ENCODE measurements around the gene KIF7. TPM values are rescaled to one million over a fixed set of nuclear protein-coding genes. Genes with fewer than 3 reads are reported as not detected.

Gene KIF7
- total RNA-seq, 4 donors from 2014 or later: 0.79 to 1.9 (median 1.8) TPM

DNA sequence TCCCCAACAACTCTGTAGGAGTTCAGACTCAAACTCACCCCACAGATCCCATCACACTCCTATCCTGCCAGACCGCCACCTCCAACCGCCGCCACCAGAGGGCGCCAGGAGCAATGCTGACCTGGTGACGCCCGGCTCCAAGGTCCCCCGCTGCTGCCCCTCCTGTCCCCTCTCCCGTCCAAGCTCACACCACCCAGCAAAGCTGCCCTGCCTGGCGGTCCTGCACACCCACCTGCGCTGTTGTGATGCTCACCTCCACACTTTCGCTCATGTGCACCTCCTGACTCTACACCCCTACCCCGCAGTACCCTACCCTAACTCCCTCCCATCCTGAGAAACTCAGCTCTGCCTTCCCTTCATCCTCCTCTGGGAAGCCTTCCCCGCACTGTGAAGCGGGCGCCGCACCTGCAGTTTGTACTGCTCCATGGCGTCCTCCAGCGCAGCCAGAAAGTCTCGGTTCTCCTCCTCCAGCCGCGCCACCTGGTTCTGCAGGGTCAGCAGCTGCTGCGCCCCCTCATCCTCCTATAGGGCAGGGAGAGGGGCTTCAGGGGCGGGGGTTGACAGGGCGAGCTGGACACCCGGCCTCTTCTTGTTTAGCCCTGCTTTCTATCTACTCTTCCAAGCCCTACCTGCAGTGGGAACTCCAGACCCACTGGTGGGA is 7.9 kb downstream of the KIF7 start:
- 60% methylated on average over 24 of the region's 25 CpGs for WGBS
- H3K36me3 ChIP-seq: peaks cover 8% of the 10 kb centered on the region
- TF ChIP-seq CTCF (IDR thresholded peaks at IDR 0.05) (peak; percentile 33 to 91), POLR2A (IDR thresholded peaks at IDR 0.05) (no peak), POLR2AphosphoS5 (IDR thresholded peaks at IDR 0.05) (no peak), EP300 (IDR thresholded peaks at IDR 0.05) (no peak)
- peak; percentile 81 to 84 for DNase-seq (ENCODE audit: low spot score in 2 of 2)
- no peak overlapping the region for H3K27ac ChIP-seq
- H3K9me3 ChIP-seq: no peaks in the 10 kb centered on the region
- no peak overlapping the region for H3K4me3 ChIP-seq
- no peaks in the 10 kb centered on the region for H3K27me3 ChIP-seq
- H3K4me1 ChIP-seq: peaks cover 3% of the 10 kb centered on the region

DNA sequence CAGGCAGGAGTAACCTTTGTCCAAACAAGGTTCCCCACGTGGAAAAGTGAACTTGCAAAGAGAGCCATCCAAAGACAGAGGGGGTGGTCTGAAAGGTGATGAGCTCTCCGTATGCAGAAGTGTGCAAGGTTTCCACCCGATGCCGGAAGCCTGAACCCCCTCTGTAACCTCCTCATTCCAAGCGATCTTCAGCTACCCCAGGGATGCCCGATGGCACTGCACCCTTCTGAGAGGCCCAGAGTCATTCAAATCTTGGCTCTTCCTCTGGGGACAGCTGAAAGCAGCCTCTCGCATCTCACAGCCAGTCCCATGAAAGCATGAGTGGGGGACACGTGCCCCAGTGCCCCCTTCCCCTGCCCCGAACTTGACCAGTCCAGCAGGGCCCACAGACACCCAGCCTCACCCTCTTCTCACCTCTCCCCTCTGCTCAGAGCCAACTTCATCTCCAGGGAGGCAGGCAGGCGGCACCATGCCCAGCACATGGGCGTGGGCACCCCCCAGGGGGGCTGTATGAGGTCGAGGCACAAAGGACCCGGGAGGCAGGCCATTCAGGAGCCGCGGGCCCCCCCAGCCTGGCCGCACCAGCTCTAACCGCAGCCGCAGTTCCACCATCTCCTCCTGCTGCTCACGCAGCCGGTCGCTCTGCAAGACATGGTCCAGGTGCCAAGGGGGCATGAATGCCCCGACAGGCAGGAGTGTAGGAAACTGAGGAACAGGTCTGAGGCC is 8.7 kb downstream of the KIF7 start:
- H3K9me3 ChIP-seq: no peaks in the 10 kb centered on the region
- peak; percentile 66 to 71 for DNase-seq (ENCODE audit: low spot score in 2 of 2)

GRCh38 chr15:89645680-89646079 is 9.6 kb downstream of the KIF7 start:
- H3K4me3 ChIP-seq: no peak overlapping the region
- peaks cover 16% of the 10 kb centered on the region for H3K36me3 ChIP-seq
- H3K4me1 ChIP-seq: peaks cover 3% of the 10 kb centered on the region
- H3K27ac ChIP-seq: no peak overlapping the region
- DNase-seq (ENCODE audit: low spot score in 2 of 2): peak; percentile 54 to 65
- no peaks in the 10 kb centered on the region for H3K27me3 ChIP-seq
- WGBS: 89% methylated on average over 6 of the region's 8 CpGs
- no peaks in the 10 kb centered on the region for H3K9me3 ChIP-seq
- TF ChIP-seq CTCF (IDR thresholded peaks at IDR 0.05) (no peak), POLR2AphosphoS5 (IDR thresholded peaks at IDR 0.05) (no peak), EP300 (IDR thresholded peaks at IDR 0.05) (no peak), POLR2A (IDR thresholded peaks at IDR 0.05) (no peak)

More for the DNA sequence above, 8.7 kb downstream of the KIF7 start:
- 81% methylated on average over 17 of the region's 22 CpGs for WGBS
- H3K4me1 ChIP-seq: peaks cover 3% of the 10 kb centered on the region
- no peak overlapping the region for H3K4me3 ChIP-seq
- H3K36me3 ChIP-seq: peaks cover 15% of the 10 kb centered on the region
- no peaks in the 10 kb centered on the region for H3K27me3 ChIP-seq
- TF ChIP-seq POLR2AphosphoS5 (IDR thresholded peaks at IDR 0.05): no peak
- no peak for TF ChIP-seq EP300 (IDR thresholded peaks at IDR 0.05)
- no peak for TF ChIP-seq CTCF (IDR thresholded peaks at IDR 0.05)
- no peak for TF ChIP-seq POLR2A (IDR thresholded peaks at IDR 0.05)
- no peak overlapping the region for H3K27ac ChIP-seq

- Histone ChIP-seq H3K36me3 (peaks cover 16% of the 10 kb centered on the region), H3K4me3 (no peak overlapping the region), H3K9me3 (no peaks in the 10 kb centered on the region), H3K4me1 (peaks cover under 1% of the 10 kb centered on the region), H3K27ac (no peak overlapping the region), H3K27me3 (no peaks in the 10 kb centered on the region)
- DNase-seq (ENCODE audit: low spot score in 2 of 2): peak in 1 of 2 donors; percentile 74
- TF ChIP-seq POLR2AphosphoS5 (IDR thresholded peaks at IDR 0.05) (no peak), POLR2A (IDR thresholded peaks at IDR 0.05) (no peak), EP300 (IDR thresholded peaks at IDR 0.05) (no peak)
- WGBS: 84% methylated on average over 16 of the region's 16 CpGs
Observed at GRCh38 chr15:89642106-89642505, 13.2 kb downstream of the KIF7 start.

- no peaks in the 10 kb centered on the region for H3K27me3 ChIP-seq
- no peak for TF ChIP-seq POLR2AphosphoS5 (IDR thresholded peaks at IDR 0.05)
- H3K4me3 ChIP-seq: no peak overlapping the region
- no peaks in the 10 kb centered on the region for H3K9me3 ChIP-seq
- no peaks in the 10 kb centered on the region for H3K4me1 ChIP-seq
- 86% methylated on average over 5 of the region's 5 CpGs for WGBS
- H3K27ac ChIP-seq: no peak overlapping the region
- H3K36me3 ChIP-seq: peaks cover 16% of the 10 kb centered on the region
- peak in 1 of 2 donors; percentile 4 for DNase-seq (ENCODE audit: low spot score in 2 of 2)
Observed at GRCh38 chr15:89641053-89641452, 14.2 kb downstream of the KIF7 start.

DNA sequence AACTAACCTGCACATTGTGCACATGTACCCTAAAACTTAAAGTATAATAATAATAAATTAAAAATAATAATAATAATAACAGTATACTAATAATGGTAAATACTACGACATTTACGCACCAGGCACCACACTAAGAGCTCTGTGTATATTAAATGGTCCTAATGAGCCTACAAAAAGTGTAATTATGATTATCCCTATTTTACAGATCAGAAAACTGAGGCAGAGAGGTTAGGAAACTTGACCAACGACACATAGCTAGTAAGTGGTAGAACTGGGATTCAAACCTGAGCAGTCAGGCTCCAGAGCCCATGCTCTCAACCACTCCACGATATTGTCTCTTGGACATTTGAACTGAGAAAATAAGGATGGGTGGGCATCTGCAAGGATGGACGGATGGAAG is 15.0 kb downstream of the KIF7 start:
- H3K4me3 ChIP-seq: no peak overlapping the region
- peak in 1 of 2 donors; percentile 9 for DNase-seq (ENCODE audit: low spot score in 2 of 2)
- H3K4me1 ChIP-seq: no peaks in the 10 kb centered on the region
- no peaks in the 10 kb centered on the region for H3K9me3 ChIP-seq
- no peak overlapping the region for H3K27ac ChIP-seq
- H3K36me3 ChIP-seq: peaks cover 12% of the 10 kb centered on the region
- WGBS: 95% methylated on average over 5 of the region's 5 CpGs
- TF ChIP-seq POLR2AphosphoS5 (IDR thresholded peaks at IDR 0.05): no peak
- TF ChIP-seq EP300 (IDR thresholded peaks at IDR 0.05): no peak
- TF ChIP-seq CTCF (IDR thresholded peaks at IDR 0.05): no peak
- TF ChIP-seq POLR2A (IDR thresholded peaks at IDR 0.05): no peak
- no peaks in the 10 kb centered on the region for H3K27me3 ChIP-seq
